ENCODE data around the gene MIPEP. TPM values are rescaled to one million over a fixed set of nuclear protein-coding genes. Genes with fewer than 3 reads are reported as not detected.

Gene MIPEP
- total and polyA plus RNA-seq, 2 experiments from 2014 or later, result 17.1 to 19.8 TPM

- no peaks in the 10 kb centered on the region for H3K36me3 ChIP-seq (replicated peaks; ENCODE audit: insufficient read depth, low read depth)
- H3K4me1 ChIP-seq (ENCODE audit: insufficient read depth), result no peaks in the 10 kb centered on the region
- no peak overlapping the region for H3K4me3 ChIP-seq
- H3K27me3 ChIP-seq, result no peaks in the 10 kb centered on the region
- no peak overlapping the region for H2AFZ ChIP-seq
- no peaks in the 10 kb centered on the region for H4K20me1 ChIP-seq (ENCODE audit: insufficient read depth, poor library complexity, severe bottlenecking)
- no peak overlapping the region for H3K4me2 ChIP-seq
- TF ChIP-seq CTCF (IDR thresholded peaks at IDR 0.05; ENCODE audit: poor library complexity) (no peak), EZH2phosphoT487 (IDR thresholded peaks at IDR 0.05; ENCODE audit: low read depth, severe bottlenecking, unreplicated experiment) (no peak), EZH2 (IDR thresholded peaks at IDR 0.05; ENCODE audit: borderline replicate concordance) (no peak)
- no peaks in the 10 kb centered on the region for H3K9me3 ChIP-seq (ENCODE audit: low read depth)
- no peaks in the 10 kb centered on the region for H3K79me2 ChIP-seq
- no peak for DNase-seq (ENCODE audit: low spot score)
- no peak overlapping the region for H3K27ac ChIP-seq
- WGBS (ENCODE audit: low lambda C conversion rate, missing lambda C conversion rate), result 82% methylated on average over 5 of the region's 5 CpGs
- no peaks in the 10 kb centered on the region for H3K9me2 ChIP-seq (replicated peaks; ENCODE audit: insufficient read depth)
Measured at GRCh38 chr13:23856008-23856750, 33.0 kb downstream of the MIPEP start.

- Histone ChIP-seq H3K4me2 (no peak overlapping the region), H3K36me3 (replicated peaks; ENCODE audit: insufficient read depth, low read depth) (no peaks in the 10 kb centered on the region), H4K20me1 (ENCODE audit: insufficient read depth, poor library complexity, severe bottlenecking) (no peaks in the 10 kb centered on the region), H3K9me2 (replicated peaks; ENCODE audit: insufficient read depth) (no peaks in the 10 kb centered on the region), H3K27ac (no peak overlapping the region), H2AFZ (no peak overlapping the region), H3K79me2 (no peaks in the 10 kb centered on the region), H3K4me1 (ENCODE audit: insufficient read depth) (no peaks in the 10 kb centered on the region), H3K9me3 (ENCODE audit: low read depth) (no peaks in the 10 kb centered on the region), H3K4me3 (no peak overlapping the region), H3K27me3 (no peaks in the 10 kb centered on the region)
- WGBS (ENCODE audit: low lambda C conversion rate, missing lambda C conversion rate), result 93% methylated on average over 3 of the region's 3 CpGs
- DNase-seq (ENCODE audit: low spot score), result no peak
- TF ChIP-seq EZH2phosphoT487 (IDR thresholded peaks at IDR 0.05; ENCODE audit: low read depth, severe bottlenecking, unreplicated experiment) (no peak), EZH2 (IDR thresholded peaks at IDR 0.05; ENCODE audit: borderline replicate concordance) (no peak), CTCF (IDR thresholded peaks at IDR 0.05; ENCODE audit: poor library complexity) (no peak)
Measured at GRCh38 chr13:23855360-23855759, 33.8 kb downstream of the MIPEP start.

GRCh38 chr13:23852351-23852750 lies 36.8 kb downstream of the MIPEP start:
- 43% methylated on average over 2 of the region's 2 CpGs for WGBS (ENCODE audit: low lambda C conversion rate, missing lambda C conversion rate)
- Histone ChIP-seq H3K79me2 (no peaks in the 10 kb centered on the region), H3K4me3 (no peak overlapping the region), H2AFZ (no peak overlapping the region), H3K4me2 (no peak overlapping the region), H3K27me3 (no peaks in the 10 kb centered on the region), H3K27ac (no peak overlapping the region), H3K4me1 (ENCODE audit: insufficient read depth) (peaks cover 4% of the 10 kb centered on the region), H3K36me3 (replicated peaks; ENCODE audit: insufficient read depth, low read depth) (no peaks in the 10 kb centered on the region), H3K9me3 (ENCODE audit: low read depth) (no peaks in the 10 kb centered on the region), H4K20me1 (ENCODE audit: insufficient read depth, poor library complexity, severe bottlenecking) (no peaks in the 10 kb centered on the region), H3K9me2 (replicated peaks; ENCODE audit: insufficient read depth) (no peaks in the 10 kb centered on the region)
- DNase-seq (ENCODE audit: low spot score), result no peak
- no peak for TF ChIP-seq EZH2 (IDR thresholded peaks at IDR 0.05; ENCODE audit: borderline replicate concordance)
- no peak for TF ChIP-seq CTCF (IDR thresholded peaks at IDR 0.05; ENCODE audit: poor library complexity)
- TF ChIP-seq EZH2phosphoT487 (IDR thresholded peaks at IDR 0.05; ENCODE audit: low read depth, severe bottlenecking, unreplicated experiment), result no peak

All from hepatocyte (in vitro differentiated cells).